Effector CD4-positive, alpha-beta T cell (primary cell): ENCODE results near the gene PRKCE.
"Not testable (repeated sequence)": the region's sequence is repeated elsewhere in the genome, so short reads cannot be mapped to it uniquely, and the experiment has no call there.

Experiments used
- DNase-seq: peaks from one replicate; pipeline ENCODE4 v3.0.0-alpha.2; 2020

Gene PRKCE

DNA sequence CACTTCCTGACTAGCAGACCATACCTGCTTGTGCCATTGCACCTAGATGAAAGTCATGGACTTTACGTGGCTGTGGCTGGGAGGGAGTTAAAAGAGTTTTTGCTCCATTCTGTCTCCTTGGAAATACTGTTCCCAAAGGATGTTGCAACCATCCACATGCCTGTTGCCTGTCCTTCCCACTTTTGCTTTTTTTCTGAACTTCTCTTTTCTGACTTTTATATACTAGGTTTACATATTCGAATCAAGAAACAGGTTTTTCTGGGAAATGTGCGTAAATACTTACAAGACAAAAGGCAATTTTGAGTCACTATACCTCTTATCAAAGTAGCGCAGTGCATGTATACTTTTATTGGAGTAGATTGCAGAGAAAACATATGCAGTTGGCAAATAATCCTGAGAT, 244.8 kb downstream of the PRKCE start:
- DNase-seq: no peak

DNA sequence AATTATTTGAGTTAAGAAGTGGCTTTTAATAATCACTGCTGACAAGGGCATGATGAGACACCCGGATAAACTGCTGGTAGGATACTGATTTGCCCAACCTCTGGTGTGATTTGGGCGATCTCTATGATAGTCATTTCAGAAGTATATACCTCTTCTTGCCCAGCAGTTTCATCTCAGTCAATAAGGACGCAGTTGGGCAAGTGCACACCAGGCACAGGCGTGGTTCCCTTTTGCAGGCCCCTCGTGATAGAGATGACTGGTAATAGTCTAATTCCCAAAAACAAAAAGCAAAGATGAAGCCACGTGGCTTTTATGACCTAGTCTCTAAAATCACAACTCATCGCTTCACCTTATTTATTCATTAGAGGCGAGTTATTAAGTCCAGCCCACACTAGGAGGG, 246.4 kb downstream of the PRKCE start:
- DNase-seq: no peak

DNA sequence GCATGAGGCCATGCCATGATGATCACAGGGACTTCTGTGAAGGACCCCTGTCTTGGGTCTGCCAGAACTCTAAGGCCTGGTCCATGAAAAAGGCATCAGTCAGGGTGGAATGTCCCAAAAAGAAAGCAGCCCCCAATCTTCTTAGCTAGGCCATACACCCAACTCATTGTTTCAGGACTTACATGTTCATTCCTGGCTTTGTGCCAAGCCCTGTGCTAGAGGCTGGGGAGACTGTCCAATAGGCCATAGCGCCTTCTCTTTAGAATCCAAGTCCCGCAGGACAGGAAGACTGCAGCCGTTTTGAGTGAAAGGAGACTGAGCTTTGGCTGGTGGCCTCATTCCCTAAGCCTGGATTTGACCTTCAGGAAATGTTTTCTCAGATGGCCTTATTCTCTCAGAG, 247.3 kb downstream of the PRKCE start:
- DNase-seq: no peak

DNA sequence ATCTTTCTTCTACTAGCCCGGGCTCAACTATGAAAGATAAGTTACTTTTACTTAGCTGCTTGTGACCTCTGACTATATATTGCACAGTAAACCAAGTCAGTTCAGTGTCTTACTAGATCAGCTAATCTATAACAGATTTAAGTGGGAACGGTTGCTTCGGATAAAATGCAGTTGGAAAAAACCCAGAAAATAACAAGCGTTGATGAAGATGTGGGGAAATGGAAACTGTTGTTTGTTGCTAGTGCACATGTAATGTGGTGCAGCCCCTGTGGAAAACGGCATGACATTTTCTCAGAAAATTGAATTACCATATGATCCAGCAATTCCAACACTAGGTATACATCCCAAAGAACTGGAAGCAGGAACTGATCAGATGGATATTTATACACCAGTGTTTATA, 248.5 kb downstream of the PRKCE start:
- DNase-seq: no peak

DNA sequence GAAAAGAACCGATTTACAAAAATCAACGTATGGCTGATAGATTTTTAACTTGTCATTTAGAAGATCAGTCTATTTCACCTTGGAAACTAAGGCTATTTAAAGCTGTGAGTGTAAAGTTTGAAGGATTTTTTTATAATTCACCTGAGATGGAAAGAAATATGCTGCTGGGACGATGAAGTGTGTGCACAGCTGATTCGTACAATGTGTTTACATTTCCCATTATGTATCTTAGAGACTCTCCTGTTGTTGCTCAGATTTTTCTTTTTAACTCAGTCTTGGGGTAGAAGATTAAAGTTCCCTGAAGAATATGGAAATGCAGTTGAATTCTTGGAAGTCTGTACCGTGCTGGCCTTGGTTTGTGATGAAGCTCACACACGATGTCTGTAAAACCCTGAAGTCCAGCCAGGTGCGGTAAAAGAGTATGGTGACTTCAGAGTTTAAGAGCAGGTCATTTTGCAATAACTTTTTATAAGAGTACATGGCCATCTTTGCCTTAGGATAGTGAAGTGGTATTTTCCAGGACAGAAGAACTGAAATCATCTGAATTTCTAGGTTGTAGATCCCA, 250.1 kb downstream of the PRKCE start:
- no peak for DNase-seq

DNA sequence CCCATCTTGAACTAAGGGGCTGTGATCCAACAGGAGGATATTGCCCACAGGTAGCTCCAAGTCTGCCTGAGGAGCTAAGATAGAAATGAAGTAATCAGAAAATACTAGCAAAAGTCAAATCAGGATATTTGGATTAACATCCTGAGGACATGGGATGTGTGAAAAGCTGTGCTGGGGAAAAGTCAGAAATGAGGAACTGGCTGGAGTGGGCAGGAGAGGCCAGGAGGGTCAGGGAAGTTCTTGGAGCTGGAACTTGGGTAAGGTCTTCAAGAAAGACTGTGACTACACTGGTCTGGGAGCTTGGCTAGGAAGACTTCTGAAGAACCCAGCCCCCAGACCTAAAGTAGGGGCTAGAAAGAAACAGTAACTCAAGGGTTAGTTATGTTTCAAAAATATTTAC, 250.9 kb downstream of the PRKCE start:
- DNase-seq: no peak

DNA sequence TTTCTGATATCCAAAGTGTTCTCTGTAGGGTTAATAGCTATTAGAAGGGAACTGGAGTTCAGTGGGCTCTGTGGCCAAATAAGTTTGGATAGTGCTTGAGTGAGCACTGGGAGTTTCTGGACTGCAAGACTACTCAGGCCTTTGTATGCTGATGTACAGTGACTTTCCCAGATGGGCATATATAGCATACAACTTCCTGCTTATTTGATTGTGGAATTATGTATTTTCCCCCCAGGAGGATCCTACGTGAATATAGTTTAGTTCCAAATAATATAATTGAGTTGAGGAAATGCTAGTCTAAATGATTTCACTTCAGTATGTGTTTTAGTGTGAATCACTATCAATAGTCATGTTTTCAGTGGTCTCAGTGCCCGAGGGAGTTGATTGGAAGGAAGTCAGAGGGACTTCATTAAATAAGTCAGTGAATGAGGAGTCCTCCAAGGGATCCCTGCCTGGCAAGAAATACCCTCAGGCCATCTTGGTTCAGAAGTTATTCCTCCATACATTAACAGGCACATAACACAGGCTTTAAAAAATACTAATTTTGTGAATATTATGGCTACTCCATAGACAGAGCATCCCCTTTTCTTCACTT, 251.4 kb downstream of the PRKCE start:
- no peak for DNase-seq

DNA sequence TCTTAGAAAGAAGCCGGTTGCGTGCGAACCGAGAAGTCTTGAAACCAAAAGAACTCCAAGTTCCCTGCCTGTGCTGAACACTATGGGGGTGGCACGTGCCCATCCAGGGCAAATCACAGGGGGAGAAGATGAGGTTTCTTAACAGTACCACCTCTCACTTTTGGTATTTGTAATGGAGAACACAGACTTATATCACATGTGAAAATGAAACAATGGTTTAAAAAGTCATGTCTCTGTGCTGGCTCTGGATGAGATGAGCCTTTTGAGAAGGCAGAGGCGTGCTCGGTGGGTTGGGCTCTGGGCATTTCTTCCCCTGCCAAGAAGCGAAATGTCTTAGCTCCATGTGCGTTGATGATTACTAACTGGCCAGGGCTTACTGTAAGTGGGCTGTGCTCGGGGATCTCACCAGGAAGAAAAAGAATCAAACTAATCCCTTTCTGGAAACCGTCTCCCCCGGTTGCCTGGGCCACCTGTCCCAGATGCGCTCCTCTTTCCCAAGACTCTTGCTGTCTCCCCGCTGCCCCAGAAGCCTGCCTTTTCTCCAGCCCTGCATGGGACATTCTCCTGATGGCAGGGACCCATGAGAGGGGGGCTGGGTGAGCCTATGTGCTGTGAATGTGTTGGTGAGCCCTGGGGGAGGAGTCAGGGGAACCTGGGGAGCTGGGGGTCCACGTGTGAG, 252.9 kb downstream of the PRKCE start:
- DNase-seq: no peak

DNA sequence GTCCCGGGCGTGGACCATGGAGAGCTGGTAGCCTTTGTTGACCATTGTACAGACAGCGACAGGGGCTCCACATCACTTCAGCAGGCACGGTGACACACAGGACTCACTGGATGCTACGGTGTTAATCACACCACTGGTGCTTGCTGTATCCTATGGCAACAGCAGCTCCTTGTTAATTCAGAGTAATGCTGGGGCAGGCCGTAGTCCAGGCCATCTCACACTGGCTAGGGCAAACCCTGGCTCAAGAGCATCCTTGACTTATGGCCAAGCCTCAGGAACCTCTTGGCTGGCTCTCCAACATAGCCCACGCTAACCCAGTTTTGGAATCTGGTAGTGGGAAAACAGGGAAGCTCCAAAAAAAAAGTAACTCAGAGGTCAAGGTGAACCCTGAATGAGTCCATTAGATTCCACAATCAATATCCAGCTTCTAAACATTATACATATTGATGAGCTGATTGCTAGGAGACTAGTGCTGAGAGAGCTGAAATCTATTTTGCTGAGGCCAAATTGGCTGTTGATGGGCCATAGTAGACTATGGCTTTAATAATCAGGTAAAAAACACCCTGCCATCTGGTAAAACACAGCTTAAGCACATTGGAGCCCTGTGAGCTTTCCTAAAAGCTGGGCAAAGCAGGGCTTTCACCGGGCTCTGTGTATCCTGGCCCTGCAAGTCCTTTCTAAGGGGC, 253.6 kb downstream of the PRKCE start:
- no peak for DNase-seq

DNA sequence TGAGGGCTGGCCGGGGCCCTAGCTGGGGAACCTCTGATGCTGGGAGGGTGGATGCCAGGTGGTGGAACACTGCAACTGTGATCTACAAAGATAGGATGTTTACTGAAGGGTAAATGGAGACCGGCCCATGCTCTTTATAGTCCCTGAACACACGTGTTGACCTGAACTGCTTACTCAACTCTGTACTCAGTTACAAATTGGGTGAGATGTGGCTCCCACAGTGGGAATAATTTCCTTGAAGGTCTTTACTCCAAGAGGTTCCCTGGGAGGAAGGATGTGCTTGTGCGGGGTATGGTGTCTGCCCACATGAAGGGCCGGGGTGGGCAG, 254.1 kb downstream of the PRKCE start:
- no peak for DNase-seq

DNA sequence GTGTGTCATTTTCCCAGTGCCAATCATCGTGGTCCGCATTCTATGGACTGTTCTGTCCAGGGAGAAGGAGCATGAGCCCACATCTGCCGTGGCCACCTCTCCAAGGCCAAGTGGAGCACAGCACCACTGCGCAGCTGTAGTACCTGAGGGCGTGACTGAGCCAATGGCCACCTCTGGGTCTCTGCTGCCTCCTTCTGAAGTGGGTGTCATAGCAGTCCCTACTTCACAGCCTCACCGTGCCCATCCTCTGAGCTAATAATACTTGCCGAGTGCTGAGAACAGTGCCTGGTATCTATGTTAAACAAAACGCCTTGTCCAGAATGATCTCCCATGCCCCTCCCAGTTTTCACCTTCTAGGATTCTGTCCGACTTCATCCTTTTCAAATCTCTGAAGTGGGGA, 256.1 kb downstream of the PRKCE start:
- no peak for DNase-seq

DNA sequence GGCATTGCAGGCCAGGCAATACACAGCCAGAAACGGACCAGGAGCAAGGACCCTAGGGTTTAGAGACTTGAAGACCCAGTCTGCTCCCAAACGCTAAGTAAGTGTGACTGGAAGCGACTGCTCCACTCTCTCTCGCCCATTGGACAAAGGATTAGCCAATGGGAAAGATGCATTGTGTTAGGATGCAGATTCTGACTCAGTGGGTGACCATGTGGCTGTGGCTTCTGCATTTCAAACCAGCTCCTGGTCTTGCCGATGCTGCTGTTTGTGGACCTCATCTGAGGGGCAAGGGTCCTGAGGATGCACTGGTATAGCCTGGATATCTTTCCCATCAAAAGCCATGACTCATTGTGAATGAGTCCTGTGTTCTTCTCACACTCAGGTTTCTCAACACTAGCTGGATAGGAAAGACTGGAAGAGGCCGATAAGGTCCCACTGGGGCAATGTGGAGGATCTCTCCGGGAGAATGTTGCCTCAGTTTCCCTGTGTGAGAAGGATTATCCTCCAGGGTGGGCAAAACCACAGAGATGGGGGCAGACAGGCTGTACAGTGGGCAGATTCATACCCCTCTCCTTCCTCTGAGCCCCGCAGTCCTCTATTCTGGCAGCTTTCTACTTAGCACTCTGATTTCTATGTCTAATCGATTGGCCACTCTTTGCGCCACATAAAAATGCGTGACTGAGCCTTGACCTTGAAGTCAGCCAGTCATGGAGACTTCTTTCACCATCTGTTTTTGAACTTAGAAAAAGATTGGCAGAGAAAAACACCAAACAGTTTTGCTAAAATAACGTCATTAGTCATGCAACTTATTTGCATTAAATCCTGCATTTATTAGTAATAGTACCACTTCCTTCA, 257.1 kb downstream of the PRKCE start:
- DNase-seq: no peak

DNA sequence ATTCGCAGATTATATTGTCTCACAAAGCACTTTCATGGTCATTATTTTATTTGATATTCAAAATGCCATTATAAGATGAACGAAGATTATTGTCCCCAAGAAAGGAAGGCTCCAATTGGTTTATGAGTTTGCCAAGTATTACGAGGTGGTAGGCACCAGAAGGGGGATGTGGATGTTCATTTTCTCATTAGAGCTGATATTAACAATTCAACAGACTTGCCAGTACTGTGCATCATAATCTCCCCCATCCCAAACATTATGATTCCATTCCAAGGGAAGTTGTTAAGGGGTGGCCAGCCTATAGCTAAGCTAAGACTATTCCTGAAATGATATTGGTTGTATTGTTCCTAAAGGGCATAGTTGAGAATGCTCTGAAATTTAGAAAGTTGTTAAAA, 257.7 kb downstream of the PRKCE start:
- no peak for DNase-seq

DNA sequence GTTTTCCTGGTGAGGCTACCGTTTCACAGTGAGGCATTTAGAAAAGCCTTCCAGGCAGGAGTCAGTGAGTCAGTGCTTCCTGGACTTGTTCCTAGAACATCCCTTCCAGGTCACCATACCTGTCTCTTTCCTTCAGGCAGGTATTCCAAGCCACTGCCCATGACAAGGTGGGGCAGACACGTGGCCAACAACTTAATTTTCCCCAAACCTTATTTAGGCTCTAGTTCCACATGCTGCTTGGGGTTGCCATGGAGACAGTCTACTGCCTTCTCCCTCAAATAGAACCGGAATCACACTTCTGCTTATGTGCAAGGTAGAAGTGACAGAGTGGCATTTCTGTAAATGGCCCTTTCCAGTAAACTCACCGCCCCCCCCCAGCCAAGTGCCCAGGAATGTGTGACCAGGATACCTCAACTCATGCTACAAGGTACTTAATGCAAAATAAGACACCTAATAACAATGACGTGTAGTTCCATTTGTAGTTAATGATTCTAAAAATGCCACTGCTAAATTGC, 258.3 kb downstream of the PRKCE start:
- DNase-seq: no peak

DNA sequence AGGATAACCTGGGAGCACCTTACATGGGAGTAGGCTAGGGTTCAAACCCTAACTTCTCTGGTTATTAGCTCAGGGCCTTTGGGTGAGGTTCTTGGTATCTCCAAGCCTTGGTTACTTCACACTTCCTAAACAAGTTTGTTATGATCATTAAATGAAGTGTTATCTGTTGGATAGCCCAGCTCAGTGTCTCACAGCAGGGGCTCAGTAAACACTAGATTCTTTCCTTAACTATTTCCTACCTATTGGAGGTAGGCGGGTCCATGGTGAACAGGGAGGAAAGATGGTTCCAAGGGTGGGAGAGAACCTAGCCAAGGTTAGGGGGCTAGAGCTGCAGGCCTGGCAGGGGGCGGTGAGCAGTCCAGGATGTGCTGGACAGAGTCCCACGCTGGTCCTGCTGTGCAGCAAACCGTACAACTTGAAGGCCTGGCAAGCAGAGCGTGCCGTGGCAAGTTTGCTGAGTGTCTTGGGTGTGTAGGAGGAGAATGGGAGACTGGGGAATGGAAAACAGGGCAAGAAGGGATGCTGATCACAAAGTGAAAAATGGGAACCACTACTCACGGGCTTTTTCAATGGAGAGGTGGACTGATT, 259.1 kb downstream of the PRKCE start:
- no peak for DNase-seq

DNA sequence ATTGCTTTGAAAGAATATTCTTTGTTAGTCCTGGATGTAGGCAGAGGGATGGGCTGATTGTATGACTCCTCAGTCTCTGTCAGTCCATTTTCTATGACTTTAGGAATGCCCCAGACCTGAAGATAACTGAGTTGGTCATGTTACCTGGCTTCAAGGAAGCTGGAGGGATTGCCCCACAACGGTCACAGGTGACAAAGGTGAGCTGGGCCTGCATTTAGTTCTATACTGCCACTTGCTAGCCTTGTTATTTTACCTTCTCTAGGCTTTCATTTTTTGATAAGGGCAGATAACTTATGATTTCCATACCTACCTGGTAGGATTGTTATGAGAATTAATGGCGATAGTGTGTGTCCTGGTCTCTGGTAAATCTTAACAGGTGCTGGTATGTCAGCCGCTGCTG, 260.1 kb downstream of the PRKCE start:
- DNase-seq: no peak

DNA sequence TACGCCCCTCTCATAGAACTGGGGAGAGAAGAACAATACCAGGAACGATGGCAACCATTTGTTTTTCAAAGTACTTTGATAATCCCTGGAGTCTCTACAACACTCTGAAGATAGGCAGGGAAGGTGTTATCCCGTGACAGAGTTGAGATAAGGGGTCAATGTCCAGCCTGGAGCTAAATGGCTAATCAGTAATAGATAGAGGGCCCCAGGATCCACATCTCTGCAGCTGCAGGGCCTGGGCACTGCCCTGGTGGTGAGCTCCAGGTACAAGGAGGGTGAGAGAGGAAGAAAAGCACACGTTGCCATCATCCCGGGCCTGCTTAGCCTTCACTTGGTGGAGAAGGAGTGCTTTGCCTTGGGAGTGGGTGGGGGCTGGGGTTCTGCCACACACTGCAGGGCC, 260.6 kb downstream of the PRKCE start:
- no peak for DNase-seq

DNA sequence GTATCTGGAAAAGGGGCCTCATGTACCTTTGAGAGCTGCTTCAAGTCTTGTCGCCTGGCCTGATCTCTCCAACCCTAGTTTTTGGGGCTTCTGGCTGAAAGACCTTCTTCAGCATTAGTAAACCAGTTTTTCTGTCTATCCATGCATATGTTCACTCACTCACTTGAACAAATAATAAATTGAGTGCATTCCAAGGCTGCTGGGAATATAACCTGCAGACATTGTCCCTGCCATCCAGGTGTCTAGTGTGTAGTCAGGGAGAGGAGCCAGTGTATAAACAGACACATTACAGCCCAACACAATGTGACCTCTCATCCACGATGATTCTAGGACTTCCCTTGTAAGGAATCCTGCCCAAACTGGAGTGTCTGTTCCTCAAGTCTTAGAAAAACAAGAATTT, 262.1 kb downstream of the PRKCE start:
- no peak for DNase-seq

DNA sequence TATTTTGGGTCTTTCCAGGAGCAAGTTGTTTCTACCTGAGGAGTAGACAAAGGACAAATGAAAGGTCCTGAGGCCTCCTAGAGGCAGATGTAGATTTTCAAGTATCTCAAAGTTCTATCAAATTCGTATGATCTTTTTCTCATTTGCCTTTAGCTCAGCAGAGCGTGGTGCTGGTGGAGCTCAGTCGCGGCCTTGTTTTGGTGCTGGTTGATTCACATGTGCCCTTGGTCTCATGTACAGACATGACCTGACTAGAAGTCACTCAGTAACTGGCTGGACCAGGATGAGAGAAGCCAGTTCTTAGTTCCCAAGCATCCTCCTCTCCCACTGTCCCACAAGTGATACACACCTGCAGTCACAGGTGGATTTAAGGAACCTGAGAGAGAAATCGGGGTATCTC, 264.0 kb downstream of the PRKCE start:
- no peak for DNase-seq

DNA sequence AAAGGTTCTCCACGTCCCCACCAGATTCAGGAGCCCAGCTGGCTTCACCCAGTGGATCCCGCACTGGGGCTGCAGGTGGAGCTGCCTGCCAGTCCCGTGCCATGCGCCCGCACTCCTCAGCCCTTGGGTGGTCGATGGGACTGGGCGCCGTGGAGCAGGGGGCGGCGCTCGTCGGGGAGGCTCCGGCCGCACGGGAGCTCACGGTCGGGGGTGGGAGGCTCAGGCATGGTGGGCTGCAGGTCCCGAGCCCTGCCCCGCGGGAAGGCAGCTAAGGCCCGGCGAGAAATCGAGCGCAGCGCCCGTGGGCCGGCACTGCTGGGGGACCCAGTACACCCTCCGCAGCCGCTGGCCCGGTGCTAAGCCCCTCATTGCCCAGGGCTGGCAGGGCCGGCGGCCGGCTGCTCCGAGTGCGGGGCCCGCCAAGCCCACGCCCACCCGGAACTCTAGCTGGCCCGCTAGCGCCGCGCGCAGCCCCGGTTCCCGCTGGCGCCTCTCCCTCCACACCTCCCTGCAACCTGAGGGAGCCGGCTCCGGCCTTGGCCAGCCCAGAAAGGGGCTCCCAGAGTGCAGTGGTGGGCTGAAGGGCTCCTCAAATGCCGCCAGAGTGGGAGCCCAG, 266.2 kb downstream of the PRKCE start:
- DNase-seq: not testable (repeated sequence)

DNA sequence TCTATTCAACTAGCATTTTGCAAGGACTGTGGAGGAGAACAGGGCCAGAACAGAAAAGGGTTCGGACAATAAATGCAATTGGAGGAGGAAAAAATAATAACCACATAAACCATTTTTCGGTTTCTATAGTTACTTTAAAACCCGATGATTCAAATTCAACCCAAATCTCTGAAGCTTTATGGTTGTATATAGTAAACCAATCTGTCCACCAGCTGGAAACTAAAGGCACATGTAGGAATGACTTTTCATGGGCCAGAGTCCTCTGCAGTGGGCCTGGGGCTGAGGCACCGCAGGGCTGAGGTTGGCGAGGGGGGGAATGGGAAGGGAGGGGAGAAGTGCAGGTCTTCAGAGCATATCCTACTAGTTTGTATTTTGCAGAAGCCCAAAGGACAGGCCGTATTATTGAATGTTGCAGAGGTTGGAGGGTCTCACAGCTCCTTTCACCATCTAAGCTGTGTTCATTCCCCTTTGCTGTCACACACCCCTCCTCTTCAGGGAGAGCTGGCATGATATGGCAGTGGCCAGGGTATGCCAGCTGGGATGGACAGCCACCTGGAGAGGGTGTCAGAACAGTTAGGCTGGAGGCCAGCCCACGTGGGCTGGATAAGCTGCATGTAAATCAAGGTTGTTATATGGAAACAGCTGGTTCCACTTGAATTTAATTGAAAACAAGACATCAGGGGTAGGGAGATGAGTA, 267.1 kb downstream of the PRKCE start:
- no peak for DNase-seq
